Renal cortex interstitium (tissue), 11 donors: Measurements from ENCODE around the gene ANKUB1. TPM values are rescaled to one million over a fixed set of nuclear protein-coding genes. Genes with fewer than 3 reads are reported as not detected.

Source experiments
- DNase-seq, 11 donors: peaks; one replicate each; pipeline ENCODE4 v3.0.0-alpha.2; 2013; ENCODE audit warnings: low read depth in 9 of 11, low spot score in 4 of 11; ENCODE audit errors: extremely low read depth in 1 of 11
- polyA plus RNA-seq, 3 donors: library from polyadenylated mRNA; unstranded; fragments of 120-200 nt; gene quantifications; one replicate each; pipeline ENCODE4 v1.2.1, GENCODE V29; 2013; ENCODE audit not compliant: insufficient read length in 3 of 3

ANKUB1 gene
- polyA plus RNA-seq, 3 donors: 0.17 to 0.67 (median 0.46) TPM

DNA sequence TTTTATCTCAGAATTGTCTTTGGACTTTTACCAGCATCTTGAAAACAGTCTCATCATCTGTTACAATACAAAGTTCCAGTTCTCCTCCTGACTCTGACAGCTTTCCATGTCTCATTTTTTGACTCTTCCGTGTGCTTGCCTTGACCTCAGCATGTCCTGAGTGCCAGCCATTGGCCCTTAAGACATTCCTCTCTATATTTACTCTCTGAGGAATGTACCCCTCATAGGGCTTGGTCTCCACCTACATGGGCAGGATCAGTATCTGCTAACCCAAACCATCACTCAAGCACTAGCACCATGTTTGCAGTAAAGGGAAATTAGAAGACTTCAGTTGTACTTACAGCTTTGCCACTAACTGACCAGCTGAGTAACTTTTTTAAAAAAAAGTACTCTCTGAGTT, 16.2 kb downstream of the ANKUB1 start:
- DNase-seq: no peak

DNA sequence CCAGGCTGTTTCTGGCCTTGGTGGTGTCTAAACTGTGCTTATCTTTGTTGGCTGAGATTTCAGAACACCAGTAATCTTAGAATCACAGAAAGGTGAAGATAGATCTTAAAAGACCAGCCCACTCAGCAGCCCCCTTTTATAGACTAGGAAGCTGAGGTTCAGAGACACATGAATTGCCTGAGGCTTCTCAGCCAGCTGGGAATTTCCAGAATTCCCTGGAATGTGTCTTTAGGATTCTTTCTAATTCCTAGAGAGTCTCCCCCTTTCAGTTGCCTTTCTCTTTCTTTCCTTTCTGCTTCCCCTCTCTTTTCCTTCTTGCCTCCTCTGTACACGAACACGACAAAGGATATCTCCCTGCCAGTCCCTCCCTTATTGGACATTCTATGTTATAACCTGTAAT, 19.5 kb downstream of the ANKUB1 start:
- DNase-seq: no peak

DNA sequence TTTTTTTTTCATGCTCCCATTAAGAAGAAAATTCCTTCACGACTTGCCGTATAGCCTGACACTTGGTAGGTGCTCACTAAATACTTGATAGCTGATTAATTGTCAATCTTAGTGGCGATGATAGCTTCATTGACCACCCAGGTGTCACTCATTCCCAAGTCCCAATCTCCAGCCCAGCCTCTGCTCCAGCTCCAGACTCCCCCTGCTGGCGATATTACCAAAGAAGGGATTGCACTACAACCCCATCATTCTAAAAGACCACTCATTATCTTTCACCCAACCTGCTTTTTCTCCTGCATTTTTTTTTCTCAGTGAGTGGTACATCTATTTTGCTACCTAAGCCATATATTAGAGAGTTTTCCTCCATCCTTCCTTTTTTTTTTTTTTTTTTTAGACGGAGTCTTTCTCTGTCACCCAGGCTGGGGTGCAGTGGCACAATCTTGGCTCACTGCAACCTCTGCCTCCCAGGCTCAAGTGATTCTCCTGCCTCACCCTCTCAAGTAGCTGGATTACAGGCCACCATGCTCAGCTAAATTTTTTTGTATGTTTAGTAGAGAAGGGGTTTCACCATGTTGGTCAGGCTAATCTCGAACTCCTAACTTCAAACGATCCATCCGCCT, 20.6 kb downstream of the ANKUB1 start:
- peak in 5 of 11 donors; percentile 21 to 31 (median 24) for DNase-seq

DNA sequence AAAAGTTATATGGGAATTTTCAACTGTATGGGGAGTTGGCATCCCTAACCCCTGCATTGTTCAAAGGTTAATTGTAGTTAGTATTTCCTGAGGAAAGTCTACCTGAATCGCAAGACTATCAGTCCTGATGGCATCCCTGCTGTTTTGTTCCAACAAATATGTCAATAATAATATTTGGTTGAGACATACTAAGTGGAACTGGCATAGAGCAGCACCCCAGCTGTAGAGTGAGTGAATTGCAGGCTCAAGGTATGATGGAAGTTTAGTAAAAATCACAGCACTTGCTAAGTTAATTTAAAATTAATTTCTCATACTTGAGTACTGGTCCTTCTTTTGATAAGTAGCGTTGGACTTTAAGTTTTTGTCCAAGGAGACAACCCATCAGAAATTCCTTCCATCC, 22.1 kb downstream of the ANKUB1 start:
- no peak for DNase-seq

DNA sequence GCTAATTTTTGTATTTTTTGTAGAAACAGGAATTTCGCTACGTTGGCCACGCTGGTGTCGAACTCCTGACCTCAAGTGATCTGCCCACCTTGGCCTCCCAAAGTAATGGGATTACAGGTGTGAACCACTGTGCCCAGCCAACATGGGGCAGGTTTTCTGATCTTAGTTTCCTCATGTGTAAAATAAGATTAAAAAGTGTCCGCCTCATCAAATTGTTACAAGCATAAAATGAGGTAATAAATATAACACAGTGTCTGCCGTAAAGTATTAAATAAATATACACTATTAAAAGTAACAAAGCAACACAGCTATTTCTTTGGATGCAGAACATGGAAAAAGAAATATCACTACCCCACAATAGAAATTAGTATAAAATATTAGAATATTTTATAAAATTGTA, 23.6 kb downstream of the ANKUB1 start:
- DNase-seq: no peak

DNA sequence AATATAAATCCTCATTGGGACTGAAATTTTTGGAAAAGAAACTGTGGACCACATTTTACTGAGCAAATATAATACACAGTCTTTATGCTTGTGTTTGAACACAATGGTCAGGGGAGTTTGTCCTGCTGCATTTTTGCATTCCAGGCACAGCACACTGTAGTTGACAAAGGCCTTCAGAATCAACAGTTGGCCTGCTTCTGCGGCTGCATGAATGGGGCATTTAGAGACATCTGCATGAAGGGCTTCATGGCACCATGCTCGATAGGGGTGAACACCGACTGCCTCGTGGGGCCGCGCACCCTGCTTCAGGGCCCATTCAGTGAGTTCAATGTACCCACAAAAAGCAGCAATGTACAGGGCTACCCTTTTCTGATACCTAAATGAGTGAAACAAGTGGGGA, 24.6 kb downstream of the ANKUB1 start:
- DNase-seq: no peak

DNA sequence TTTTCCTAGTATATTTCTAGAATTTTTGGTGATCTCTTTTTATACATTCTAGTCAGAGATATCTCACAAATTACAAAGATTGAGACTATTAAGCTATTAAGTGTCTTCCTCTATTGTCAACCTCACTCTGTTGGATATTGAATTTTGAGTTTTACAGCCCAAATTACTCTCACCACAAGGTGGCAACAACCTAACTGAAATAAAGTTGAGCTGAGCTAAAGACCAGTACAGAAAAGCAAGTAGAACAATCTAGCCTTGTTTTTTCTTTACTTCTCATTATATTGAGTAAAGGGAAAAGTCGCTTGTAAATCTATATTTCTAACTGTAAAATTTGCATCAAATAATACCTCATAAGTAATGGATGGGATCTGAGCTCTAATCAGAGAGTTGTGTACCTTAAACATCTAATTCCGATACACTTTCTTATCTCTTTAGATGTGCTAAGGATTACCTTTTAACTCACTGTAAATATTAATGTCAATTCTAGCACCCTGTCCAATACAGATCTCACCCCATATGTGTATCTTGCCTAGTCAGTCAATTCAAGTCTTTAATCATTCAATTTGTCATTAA, 26.5 kb downstream of the ANKUB1 start:
- DNase-seq: peak in 3 of 11 donors; percentile 7 to 17 (median 14)

DNA sequence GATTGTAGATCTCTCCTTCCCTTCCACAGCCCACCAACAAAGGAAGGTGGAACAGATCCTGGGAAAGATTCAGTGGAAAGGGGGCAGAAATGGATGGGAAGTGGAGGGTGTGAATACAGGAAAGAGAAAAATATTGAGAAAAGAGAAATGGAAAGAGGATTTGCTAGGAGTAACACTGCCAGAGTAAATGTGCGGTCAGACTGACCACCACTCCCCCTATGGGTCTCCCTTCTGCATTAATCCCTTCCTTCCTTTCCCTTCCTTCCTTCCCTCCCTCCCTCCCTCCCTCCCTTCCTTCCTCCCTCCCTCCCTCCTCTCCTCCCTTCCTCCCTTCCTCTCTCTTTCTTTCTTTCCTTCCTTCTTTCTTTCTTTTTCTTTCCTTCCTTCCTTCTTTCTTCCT, 28.1 kb downstream of the ANKUB1 start:
- no peak for DNase-seq

DNA sequence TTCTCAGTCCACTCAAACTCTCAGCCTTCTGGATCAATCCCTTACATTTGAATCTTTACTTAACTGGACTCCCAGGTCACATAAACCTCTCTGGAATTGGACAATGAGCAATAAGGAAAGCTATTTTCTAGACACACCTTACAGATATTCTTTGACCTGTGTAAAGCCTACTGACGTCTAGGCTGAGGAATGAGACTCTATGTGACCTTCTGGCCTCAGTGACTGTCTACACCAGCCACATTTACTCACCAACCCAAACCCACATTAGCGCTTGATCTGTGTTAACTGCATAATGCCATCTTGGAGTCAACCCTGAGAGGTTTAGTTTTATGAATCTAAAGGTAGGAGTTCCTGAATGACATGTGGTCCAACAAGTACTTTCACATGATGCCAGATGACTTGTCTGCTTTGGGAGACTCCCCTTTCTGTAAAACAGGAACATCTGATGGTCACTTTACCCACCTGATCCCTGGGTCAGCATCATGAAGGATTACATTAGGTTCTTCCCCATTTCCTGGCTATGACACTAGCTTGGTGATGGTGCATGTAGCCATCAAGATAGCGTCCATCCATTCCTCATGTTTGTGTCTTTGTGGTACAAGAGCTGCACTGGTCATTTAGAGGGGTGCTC, 28.7 kb downstream of the ANKUB1 start:
- DNase-seq: no peak

DNA sequence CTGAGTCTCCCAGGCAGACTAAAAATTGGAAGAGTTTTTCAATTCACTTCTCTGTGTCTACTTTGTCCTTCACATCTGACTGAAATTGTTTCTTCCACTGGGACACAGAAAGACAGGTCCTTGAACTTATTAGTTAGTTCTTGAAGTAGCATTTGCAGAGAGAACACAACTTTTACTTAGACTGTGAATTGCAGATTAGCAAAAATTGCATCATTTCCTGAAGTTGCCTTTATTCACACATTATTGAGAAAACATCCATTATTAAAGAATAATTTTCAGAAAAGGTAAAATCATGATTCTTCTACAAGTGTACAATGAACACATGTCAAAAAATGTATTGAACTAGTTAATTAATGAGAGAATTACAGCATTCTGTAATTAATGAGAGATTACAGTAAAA, 38.6 kb downstream of the ANKUB1 start:
- no peak for DNase-seq

DNA sequence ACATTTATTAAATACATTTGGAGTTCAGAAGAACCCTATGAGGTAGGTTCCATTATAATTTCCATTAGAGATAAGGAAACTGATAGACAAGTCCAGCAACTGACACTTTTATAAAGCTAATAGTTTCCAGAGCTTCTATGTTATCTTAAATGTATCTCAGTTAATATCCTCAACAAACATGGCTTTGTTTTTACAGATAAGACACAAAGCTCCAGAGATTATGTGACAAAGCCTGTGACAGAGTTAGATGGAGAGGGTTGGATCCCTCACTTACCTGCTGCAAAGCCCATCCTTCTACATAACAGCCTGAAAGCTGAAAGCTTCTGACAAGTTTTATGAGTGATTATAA, 39.6 kb downstream of the ANKUB1 start:
- DNase-seq: no peak

DNA sequence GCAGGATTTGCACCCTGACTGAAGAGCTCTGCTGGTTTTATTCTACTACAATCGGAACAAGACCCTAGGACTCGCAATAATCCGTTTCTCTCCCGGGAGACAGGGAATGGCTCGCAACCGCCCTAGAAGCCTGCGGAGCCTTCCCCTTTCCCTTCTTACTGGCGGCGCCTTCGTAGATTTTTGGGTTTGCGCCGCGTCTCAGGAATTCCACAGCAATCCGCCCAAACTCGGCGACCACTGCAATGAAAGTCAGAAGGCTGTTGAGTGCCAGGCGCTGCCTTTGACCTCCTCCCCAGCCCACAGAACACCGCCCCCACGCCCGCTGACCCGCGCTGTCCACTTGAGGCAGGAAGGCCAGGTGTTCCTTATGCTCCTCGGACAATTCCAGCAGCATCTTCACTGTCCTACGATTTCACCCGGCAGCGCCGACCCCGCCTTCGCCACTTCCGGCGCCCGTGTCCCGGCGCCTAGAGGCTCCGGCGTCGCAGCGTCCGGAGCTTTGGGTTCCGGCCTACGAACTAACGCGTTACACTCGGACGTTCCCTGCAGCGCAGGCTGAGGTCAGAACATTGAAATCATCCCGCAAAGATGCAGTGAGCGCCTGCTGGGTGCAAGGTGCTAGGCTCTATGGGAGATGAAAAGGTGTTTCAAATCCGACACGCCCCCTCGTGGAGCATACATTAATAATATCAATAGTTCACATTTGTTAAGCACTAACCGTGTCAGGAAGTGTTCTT, 40.1 kb downstream of the ANKUB1 start, which contains the start of gene COMMD2:
COMMD2 (minus strand) TSS at position 439 of the 737 bp plus-strand sequence; CDS start at position 394, 45 bp downstream.
- peak; percentile 53 to 83 (median 70) for DNase-seq

DNA sequence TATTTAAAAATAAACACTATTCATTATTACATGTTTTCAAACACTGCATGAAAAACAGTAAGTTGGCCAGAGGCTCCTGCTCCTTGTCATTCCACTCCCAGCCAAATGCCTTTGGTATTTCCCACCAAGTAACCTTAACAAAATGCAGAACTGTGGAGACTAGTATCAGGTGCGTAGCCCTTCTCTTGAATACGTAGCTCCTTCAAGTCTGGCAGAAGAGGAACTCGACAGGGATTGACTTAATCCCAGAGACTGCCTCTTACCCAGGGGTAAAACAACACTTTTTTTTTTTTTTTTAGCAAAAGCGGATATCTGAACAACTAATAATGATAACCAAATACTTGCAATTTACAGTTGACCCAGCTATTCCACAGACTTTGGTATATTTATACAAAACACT, 40.8 kb downstream of the ANKUB1 start:
- no peak for DNase-seq

DNA sequence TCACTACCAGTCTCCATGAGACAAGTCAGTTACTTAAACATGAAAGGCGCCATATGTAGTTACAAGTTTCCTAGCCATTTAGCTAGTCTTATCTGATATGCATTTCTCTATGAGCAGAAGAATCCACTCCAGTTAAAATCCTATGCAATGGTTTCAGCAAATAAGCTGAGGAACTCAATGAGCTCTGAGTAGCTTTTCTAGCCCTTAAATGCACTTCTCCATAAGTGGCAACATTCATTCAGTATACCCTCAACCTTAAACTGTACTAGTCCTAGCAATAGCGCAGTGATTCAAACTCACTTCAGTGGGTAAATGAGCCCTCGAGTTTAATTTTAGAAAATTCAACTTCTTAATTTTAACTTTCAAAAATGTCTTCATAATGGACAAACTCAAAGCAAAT, 47.7 kb downstream of the ANKUB1 start:
- DNase-seq: no peak

DNA sequence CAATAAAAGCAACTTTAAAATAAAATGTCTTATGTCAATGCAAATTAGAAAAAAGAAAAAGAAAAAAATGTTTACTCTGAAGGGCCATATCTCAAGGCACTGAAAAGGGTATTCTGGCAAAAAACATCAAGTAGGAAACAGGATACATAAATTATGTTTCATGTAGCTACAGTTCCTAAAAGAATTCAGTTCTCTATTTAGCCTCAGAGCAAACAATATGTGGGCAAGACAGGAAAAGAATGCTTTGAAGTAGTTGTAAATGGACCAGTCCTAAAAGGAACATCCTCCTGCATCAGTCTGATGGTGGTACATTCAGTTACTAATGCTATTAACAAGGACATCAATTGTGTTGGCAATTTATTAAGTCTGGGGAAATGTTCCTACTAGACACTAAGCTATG, 48.2 kb downstream of the ANKUB1 start:
- no peak for DNase-seq

DNA sequence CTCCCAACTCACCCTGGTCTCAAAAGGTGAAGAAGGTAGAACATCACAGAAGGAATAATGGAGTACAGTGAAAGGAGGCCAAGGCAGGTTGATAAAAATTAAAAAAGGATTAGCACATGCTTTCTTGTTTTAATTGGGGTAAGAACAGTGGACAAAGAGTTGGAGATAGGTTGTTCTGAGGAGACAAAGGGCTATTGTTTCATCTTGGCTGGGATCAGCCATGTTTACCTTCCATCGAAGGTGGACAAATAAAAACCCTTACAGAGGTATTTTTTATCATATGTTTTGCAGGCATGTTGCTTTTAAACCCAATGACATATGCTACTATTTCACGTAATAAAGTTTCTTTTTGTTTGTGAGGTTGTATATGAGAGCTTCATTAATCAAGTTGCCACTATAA, 53.0 kb downstream of the ANKUB1 start:
- no peak for DNase-seq

DNA sequence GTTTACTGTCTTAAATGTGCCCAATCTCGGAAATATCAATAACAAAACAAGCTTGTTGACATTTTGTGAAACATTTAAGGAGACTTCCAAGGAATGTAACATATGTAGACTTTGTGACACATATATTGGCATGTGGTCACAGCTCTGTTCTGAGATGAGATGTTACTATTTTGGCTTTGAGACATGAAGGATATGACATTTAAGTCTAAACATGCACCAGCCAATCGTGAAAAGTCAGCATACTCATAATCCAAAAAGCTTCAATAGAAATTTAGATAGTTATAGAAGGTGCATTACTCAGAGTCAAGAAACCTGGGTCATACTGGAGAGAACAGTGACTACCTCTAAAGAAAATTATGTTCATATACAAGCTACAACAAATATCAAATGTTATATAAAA, 53.5 kb downstream of the ANKUB1 start:
- DNase-seq: no peak

DNA sequence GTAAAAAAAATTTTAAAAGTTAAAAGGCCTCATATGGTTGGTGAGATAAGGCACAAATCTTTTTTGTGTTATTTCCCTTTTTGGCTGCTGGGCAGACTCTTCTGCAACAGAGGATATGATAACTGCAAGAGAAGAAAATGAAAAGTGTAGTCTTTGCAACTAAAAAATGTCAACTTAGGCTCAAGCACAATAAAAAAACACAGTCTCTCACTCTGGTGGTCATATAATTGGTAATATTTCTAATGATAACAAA, 55.5 kb downstream of the ANKUB1 start:
- DNase-seq: no peak

DNA sequence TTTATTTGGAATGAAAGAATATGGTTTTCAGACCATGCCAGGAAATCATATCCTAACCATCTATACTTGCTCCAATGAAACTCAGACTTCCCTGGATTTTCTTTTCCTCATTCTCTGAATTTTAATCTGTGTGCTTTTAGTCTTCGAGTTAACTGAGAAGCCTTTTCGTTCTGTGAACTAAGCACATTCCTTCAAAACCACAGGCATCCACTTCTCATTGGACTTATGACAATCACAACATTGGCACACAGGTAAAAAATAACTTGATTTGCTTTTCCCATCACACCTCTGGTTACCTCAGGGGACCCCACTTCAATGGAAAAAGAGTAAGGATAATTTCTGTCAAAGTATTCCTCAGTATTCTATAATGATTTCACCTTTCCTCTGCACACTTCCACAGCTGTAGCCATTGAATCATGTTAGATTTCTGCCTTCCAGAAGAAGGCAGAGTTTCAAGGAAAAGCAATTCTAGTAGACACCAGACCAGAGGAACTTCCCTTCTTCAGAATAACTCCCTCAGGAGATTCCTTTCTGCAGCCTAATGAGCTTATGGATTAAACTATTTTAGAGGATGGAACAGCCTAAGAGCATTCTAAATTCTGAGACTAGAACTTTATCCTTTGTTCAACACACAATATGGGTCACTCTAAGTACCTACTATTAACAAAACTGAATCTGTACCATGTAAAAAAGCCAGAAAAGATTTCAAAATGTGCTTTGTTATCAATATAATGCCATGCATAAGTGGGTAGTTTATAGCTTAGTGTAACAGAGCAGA, 56.0 kb downstream of the ANKUB1 start:
- peak in 1 of 11 donors; percentile 14 for DNase-seq

DNA sequence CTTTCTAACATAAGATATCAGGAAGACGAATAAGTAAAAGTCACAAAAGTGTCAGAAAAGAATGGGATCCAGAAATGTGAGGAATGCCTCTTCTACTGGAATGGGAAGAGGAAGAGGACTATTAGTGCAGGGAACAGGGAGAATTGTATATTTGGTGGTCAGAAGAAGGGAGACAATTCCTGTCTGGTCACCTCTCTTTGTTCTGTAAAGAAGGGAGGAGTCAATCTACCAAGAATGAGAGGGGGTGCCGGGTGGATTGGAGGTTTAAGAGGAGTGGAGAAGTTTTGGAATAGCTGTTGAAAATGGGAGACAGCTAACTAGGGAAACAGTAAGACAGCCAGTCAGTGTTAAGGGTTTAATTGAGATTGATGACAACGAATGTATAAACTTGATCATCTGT, 60.1 kb downstream of the ANKUB1 start:
- DNase-seq: no peak
